Brain microvascular endothelial cell (primary cell): ENCODE results near the gene LRRC27.

Source experiments
- DNase-seq: peaks from one replicate; pipeline ENCODE4 v3.0.0-alpha.2; 2020
- H3K27ac ChIP-seq: fragments of 250-450 bp; sonication (Bioruptor Pico); 2 replicates; pipeline ENCODE4 v1.5.1; 2020; ENCODE audit warnings: mild to moderate bottlenecking, moderate library complexity
- H3K27me3 ChIP-seq: fragments of 250-450 bp; sonication (Bioruptor Pico); replicated peaks from 2 replicates; pipeline ENCODE4 v1.5.1; 2020; ENCODE audit warnings: mild to moderate bottlenecking
- H3K36me3 ChIP-seq: fragments of 250-450 bp; sonication (Bioruptor Pico); replicated peaks from 2 replicates; pipeline ENCODE4 v1.5.1; 2020; ENCODE audit warnings: mild to moderate bottlenecking
- H3K4me3 ChIP-seq: 2 replicates; pipeline ENCODE4 v1.5.1; 2011; ENCODE audit warnings: low read depth, mild to moderate bottlenecking, control low read depth, low read length, moderate library complexity
- CTCF ChIP-seq: IDR thresholded peaks from 2 replicates; pipeline ENCODE4 v1.5.1; 2011; ENCODE audit warnings: low read depth, mild to moderate bottlenecking, moderate library complexity, low read length, control low read depth, inconsistent platforms; ENCODE audit errors: missing control alignments
- in situ Hi-C: cut with HindIII; loops from 2 replicates; pipeline ENCODE4 v1.10.0; 2017; ENCODE audit warnings: low sequenced_read_pairs, low pct_ligation_motif_present

Gene LRRC27

GRCh38 chr10:132301371-132302330 lies 30.3 kb upstream of the LRRC27 start:
- no peaks in the 10 kb centered on the region for H3K27me3 ChIP-seq
- H3K27ac ChIP-seq = no peak overlapping the region
- H3K36me3 ChIP-seq = no peaks in the 10 kb centered on the region
- DNase-seq = no peak
- H3K4me3 ChIP-seq = no peak overlapping the region
- in situ Hi-C loops = no loop called here
- no peak for TF ChIP-seq CTCF

- H3K36me3 ChIP-seq = no peaks in the 10 kb centered on the region
- H3K27ac ChIP-seq = no peak overlapping the region
- in situ Hi-C loops = no loop called here
- TF ChIP-seq CTCF = no peak
- DNase-seq = no peak
- no peaks in the 10 kb centered on the region for H3K27me3 ChIP-seq
- H3K4me3 ChIP-seq = no peak overlapping the region
These were observed 29.3 kb upstream of the LRRC27 start for GRCh38 chr10:132302421-132303310.

GRCh38 chr10:132303361-132304115 lies 28.5 kb upstream of the LRRC27 start:
- no peak for DNase-seq
- in situ Hi-C loops = no loop called here
- no peak for TF ChIP-seq CTCF
- no peak overlapping the region for H3K27ac ChIP-seq
- no peaks in the 10 kb centered on the region for H3K27me3 ChIP-seq
- no peaks in the 10 kb centered on the region for H3K36me3 ChIP-seq
- no peak overlapping the region for H3K4me3 ChIP-seq

- Histone ChIP-seq H3K36me3 (no peaks in the 10 kb centered on the region), H3K4me3 (no peak overlapping the region), H3K27me3 (no peaks in the 10 kb centered on the region), H3K27ac (no peak overlapping the region)
- in situ Hi-C loops = no loop called here
- DNase-seq = no peak
- TF ChIP-seq CTCF = no peak
These were observed 27.1 kb upstream of the LRRC27 start for GRCh38 chr10:132304756-132305509.
